ENCODE data around the gene ACOT7. TPM values are rescaled to one million over a fixed set of nuclear protein-coding genes. Genes with fewer than 3 reads are reported as not detected.

The ACOT7 gene
- total RNA-seq, 1 donor from 2014 or later: 38.8 TPM

DNA sequence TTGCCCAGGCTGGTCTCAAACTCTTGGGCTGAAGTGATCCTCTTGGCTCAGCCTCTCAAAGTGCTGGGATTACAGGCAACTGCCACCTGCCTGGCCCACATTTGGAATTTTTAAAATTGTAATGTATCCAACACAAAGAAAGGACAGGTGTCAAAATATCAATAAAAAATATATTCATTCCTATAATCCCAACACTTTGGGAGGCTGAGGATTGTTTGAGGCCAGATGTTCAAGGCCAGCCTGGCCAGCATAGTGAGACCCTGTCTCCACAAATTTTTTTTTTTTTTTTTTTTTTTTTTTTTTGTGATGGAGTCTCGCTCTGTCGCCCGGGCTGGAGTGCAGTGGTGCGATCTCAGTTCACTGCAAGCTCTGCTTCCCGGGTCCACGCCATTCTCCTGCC lies 16.2 kb upstream of the ACOT7 start:
- intact Hi-C loops (cut with DNase I): no loop called here
- Histone ChIP-seq H3K36me3 (no peaks in the 10 kb centered on the region), H3K27me3 (no peaks in the 10 kb centered on the region), H3K4me3 (no peak overlapping the region), H3K27ac (no peak overlapping the region), H3K9me3 (no peaks in the 10 kb centered on the region), H3K4me1 (no peaks in the 10 kb centered on the region)
- TF ChIP-seq, protein P1, sequence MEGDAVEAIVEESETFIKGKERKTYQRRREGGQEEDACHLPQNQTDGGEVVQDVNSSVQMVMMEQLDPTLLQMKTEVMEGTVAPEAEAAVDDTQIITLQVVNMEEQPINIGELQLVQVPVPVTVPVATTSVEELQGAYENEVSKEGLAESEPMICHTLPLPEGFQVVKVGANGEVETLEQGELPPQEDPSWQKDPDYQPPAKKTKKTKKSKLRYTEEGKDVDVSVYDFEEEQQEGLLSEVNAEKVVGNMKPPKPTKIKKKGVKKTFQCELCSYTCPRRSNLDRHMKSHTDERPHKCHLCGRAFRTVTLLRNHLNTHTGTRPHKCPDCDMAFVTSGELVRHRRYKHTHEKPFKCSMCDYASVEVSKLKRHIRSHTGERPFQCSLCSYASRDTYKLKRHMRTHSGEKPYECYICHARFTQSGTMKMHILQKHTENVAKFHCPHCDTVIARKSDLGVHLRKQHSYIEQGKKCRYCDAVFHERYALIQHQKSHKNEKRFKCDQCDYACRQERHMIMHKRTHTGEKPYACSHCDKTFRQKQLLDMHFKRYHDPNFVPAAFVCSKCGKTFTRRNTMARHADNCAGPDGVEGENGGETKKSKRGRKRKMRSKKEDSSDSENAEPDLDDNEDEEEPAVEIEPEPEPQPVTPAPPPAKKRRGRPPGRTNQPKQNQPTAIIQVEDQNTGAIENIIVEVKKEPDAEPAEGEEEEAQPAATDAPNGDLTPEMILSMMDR (IDR thresholded peaks at IDR 0.05): no peak
- TF ChIP-seq POLR2AphosphoS5 (IDR thresholded peaks at IDR 0.05; ENCODE audit: insufficient read depth in 1 of 2, low read depth in 1 of 2) (no peak), POLR2A (IDR thresholded peaks at IDR 0.05) (no peak)
- DNase-seq (ENCODE audit: extremely low spot score in 2 of 2): no peak

DNA sequence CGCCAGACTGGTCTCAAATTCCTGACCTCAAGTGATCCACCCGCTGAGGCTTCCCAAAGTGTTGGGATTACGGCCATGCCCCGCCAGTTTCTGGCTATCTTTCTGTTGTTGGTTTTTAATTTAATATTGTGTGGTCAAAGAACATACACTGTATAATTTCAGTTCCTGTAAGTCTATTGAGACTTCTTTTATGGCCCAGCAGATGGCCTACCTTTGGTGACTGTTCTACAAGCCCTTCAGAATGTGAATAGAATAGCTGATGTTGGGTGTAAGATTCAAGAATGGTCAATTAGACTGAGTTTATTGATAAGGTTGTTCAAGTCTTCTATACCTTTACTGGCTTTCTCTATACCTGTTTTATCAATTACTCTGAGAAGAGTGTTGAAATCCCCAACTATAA lies 15.5 kb upstream of the ACOT7 start:
- DNase-seq (ENCODE audit: extremely low spot score in 2 of 2): no peak
- H3K4me3 ChIP-seq: no peak overlapping the region
- no peaks in the 10 kb centered on the region for H3K4me1 ChIP-seq
- intact Hi-C loops (cut with DNase I): no loop called here
- no peaks in the 10 kb centered on the region for H3K27me3 ChIP-seq
- TF ChIP-seq POLR2AphosphoS5 (IDR thresholded peaks at IDR 0.05; ENCODE audit: insufficient read depth in 1 of 2, low read depth in 1 of 2) (no peak), POLR2A (IDR thresholded peaks at IDR 0.05) (no peak)
- TF ChIP-seq, protein P1 (IDR thresholded peaks at IDR 0.05): no peak
- H3K36me3 ChIP-seq: no peaks in the 10 kb centered on the region
- H3K9me3 ChIP-seq: no peaks in the 10 kb centered on the region
- no peak overlapping the region for H3K27ac ChIP-seq

DNA sequence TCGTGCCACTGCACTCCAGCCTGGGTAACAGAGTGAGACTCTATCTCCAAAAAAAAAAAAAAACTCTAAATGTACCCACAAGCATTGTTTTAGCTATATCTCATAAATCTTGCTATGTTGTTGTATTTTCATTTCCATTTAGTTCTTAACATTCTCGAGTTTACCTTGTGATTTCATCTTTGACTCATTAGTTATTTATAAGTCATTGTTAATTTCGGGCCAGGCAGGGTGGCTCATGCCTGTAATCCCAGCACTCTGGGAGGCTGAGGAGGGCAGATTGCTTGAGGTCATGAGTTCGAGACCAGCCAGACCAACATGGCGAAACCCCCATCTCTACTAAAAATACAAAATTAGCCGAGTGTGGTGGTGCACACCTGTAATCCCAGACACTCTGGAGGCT lies 14.5 kb upstream of the ACOT7 start:
- no peak for DNase-seq (ENCODE audit: extremely low spot score in 2 of 2)
- Histone ChIP-seq H3K4me3 (no peak overlapping the region), H3K27ac (no peak overlapping the region), H3K27me3 (no peaks in the 10 kb centered on the region), H3K4me1 (no peaks in the 10 kb centered on the region), H3K9me3 (no peaks in the 10 kb centered on the region), H3K36me3 (no peaks in the 10 kb centered on the region)
- no peak for TF ChIP-seq POLR2AphosphoS5 (IDR thresholded peaks at IDR 0.05; ENCODE audit: insufficient read depth in 1 of 2, low read depth in 1 of 2)
- no peak for TF ChIP-seq POLR2A (IDR thresholded peaks at IDR 0.05)
- TF ChIP-seq, protein P1 (IDR thresholded peaks at IDR 0.05): no peak
- intact Hi-C loops (cut with DNase I): no loop called here

DNA sequence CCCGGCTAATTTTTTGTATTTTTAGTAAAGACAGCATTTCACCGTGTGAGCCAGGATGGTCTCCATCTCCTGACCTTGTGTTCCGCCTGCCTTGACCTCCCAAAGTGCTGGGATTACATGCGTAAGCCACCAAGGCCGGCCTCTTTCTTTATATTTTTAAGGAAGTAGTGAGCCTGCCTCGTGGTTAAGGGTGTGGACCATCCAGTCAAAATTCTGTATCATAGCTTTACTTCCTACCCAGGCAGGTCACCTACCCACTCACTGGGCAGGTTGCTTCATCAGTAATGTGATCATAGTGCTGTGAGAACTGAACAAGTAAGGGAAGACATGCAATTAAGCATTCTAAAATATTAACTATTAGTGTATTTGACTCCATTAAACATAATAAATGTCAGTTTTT lies 8.1 kb upstream of the ACOT7 start:
- no peak for DNase-seq (ENCODE audit: extremely low spot score in 2 of 2)
- Histone ChIP-seq H3K36me3 (no peaks in the 10 kb centered on the region), H3K4me1 (no peaks in the 10 kb centered on the region), H3K9me3 (no peaks in the 10 kb centered on the region), H3K27me3 (no peaks in the 10 kb centered on the region), H3K27ac (no peak overlapping the region), H3K4me3 (no peak overlapping the region)
- intact Hi-C loops (cut with DNase I): loop anchor here (5.0 kb wide), 1 partner anchor 154 kb away; no protein-coding TSS in a partner anchor
- peak in 1 of 2 donors; percentile 69 for TF ChIP-seq POLR2AphosphoS5 (IDR thresholded peaks at IDR 0.05; ENCODE audit: insufficient read depth in 1 of 2, low read depth in 1 of 2)
- TF ChIP-seq, protein P1 (IDR thresholded peaks at IDR 0.05): no peak
- TF ChIP-seq POLR2A (IDR thresholded peaks at IDR 0.05): no peak

DNA sequence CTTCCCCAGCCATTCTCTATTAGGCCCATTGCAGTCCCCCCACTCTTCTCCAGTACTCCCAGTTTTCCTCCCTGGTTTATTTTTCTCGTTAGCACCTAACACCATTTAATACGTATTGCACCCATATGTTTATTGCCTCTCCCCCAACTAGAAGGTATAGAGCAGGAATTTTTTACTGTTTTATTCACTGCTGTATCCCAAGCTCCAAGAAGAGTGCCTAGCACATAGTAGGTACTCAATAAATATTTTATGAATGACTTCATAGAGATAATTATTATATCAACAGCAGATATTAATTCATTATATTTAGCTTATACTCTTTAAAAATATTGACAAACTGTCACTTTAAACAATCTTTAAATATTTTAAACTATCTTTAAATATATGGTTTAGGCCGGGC lies 5.7 kb upstream of the ACOT7 start:
- Histone ChIP-seq H3K27me3 (no peaks in the 10 kb centered on the region), H3K4me3 (no peak overlapping the region), H3K4me1 (peaks cover 2% of the 10 kb centered on the region), H3K36me3 (no peaks in the 10 kb centered on the region), H3K27ac (no peak overlapping the region), H3K9me3 (no peaks in the 10 kb centered on the region)
- intact Hi-C loops (cut with DNase I): no loop called here
- no peak for DNase-seq (ENCODE audit: extremely low spot score in 2 of 2)
- TF ChIP-seq POLR2AphosphoS5 (IDR thresholded peaks at IDR 0.05; ENCODE audit: insufficient read depth in 1 of 2, low read depth in 1 of 2) (no peak), POLR2A (IDR thresholded peaks at IDR 0.05) (no peak)
- TF ChIP-seq, protein P1 (IDR thresholded peaks at IDR 0.05): no peak
